GM11168 (cell line): ENCODE measurements around the gene LRRC26.

Experiments used
- in situ Hi-C: fragments of 300-500 bp; cut with MboI; formaldehyde crosslinking; loops from one replicate; pipeline ENCODE4 v1.12.0; 2022; ENCODE audit warnings: low sequenced_read_pairs; ENCODE audit not compliant: unreplicated experiment

The LRRC26 gene

GRCh38 chr9:137170486-137171148, 766 bp upstream of the LRRC26 start:
- in situ Hi-C loops: no loop called here

GRCh38 chr9:137168904-137169856, 671 bp downstream of the LRRC26 start:
- in situ Hi-C loops: no loop called here

GRCh38 chr9:137168573-137168903, 1.3 kb downstream of the LRRC26 start:
- in situ Hi-C loops: no loop called here

- in situ Hi-C loops: no loop called here
Observed at GRCh38 chr9:137167747-137168572, 1.9 kb downstream of the LRRC26 start.

- in situ Hi-C loops: no loop called here
Observed at GRCh38 chr9:137167277-137167746, 2.5 kb downstream of the LRRC26 start.

GRCh38 chr9:137166380-137167229, 3.2 kb downstream of the LRRC26 start:
- in situ Hi-C loops: no loop called here

GRCh38 chr9:137165250-137165836, 4.5 kb downstream of the LRRC26 start:
- in situ Hi-C loops: no loop called here

GRCh38 chr9:137164370-137165249, 5.2 kb downstream of the LRRC26 start:
- in situ Hi-C loops: no loop called here

- in situ Hi-C loops: no loop called here
Observed at GRCh38 chr9:137163805-137164204, 6.0 kb downstream of the LRRC26 start.

- in situ Hi-C loops: no loop called here
Observed at GRCh38 chr9:137163365-137163715, 6.5 kb downstream of the LRRC26 start.

- in situ Hi-C loops: no loop called here
Observed at GRCh38 chr9:137162505-137163364, 7.1 kb downstream of the LRRC26 start.

- in situ Hi-C loops: no loop called here
Observed at GRCh38 chr9:137161558-137162486, 8.0 kb downstream of the LRRC26 start.

GRCh38 chr9:137160716-137161557, 8.9 kb downstream of the LRRC26 start:
- in situ Hi-C loops: no loop called here

- in situ Hi-C loops: no loop called here
Observed at GRCh38 chr9:137160054-137160425, 9.8 kb downstream of the LRRC26 start.
